Measurements from ENCODE around the gene ANGPTL2.

The ANGPTL2 gene

GRCh38 chr9:127166651-127167524 lies 44.5 kb upstream of the ANGPTL2 start:
- TF ChIP-seq CTCF (IDR thresholded peaks at IDR 0.05; ENCODE audit: extremely low read depth, missing control alignments) = no peak
- peak; percentile 74 for DNase-seq (ENCODE audit: low spot score)

GRCh38 chr9:127166111-127166510 lies 43.7 kb upstream of the ANGPTL2 start:
- DNase-seq (ENCODE audit: low spot score) = no peak
- TF ChIP-seq CTCF (IDR thresholded peaks at IDR 0.05; ENCODE audit: extremely low read depth, missing control alignments) = no peak

- no peak for TF ChIP-seq CTCF (IDR thresholded peaks at IDR 0.05; ENCODE audit: extremely low read depth, missing control alignments)
- no peak for DNase-seq (ENCODE audit: low spot score)
Measured at GRCh38 chr9:127165116-127165515, 42.7 kb upstream of the ANGPTL2 start.

GRCh38 chr9:127163409-127163808 lies 41.0 kb upstream of the ANGPTL2 start:
- no peak for TF ChIP-seq CTCF (IDR thresholded peaks at IDR 0.05; ENCODE audit: extremely low read depth, missing control alignments)
- no peak for DNase-seq (ENCODE audit: low spot score)

GRCh38 chr9:127162864-127163365 lies 40.5 kb upstream of the ANGPTL2 start:
- DNase-seq (ENCODE audit: low spot score) = no peak
- TF ChIP-seq CTCF (IDR thresholded peaks at IDR 0.05; ENCODE audit: extremely low read depth, missing control alignments) = no peak

- TF ChIP-seq CTCF (IDR thresholded peaks at IDR 0.05; ENCODE audit: extremely low read depth, missing control alignments) = no peak
- no peak for DNase-seq (ENCODE audit: low spot score)
Measured at GRCh38 chr9:127162046-127162863, 39.8 kb upstream of the ANGPTL2 start.
